Measurements from ENCODE around the gene CAPG.

Gene CAPG

GRCh38 chr2:85438201-85439024, 28.2 kb upstream of the CAPG start:
- peaks cover 9% of the 10 kb centered on the region for H3K4me1 ChIP-seq (ENCODE audit: insufficient read depth, low read length, poor library complexity, severe bottlenecking)
- peak overlapping the region; percentile 62 for H3K4me2 ChIP-seq (ENCODE audit: low read depth, low read length, poor library complexity, severe bottlenecking)
- H3K36me3 ChIP-seq (ENCODE audit: insufficient read depth, low read length) = no peaks in the 10 kb centered on the region
- H3K9me3 ChIP-seq (ENCODE audit: insufficient read depth, low read depth, low read length) = no peaks in the 10 kb centered on the region
- H3F3A ChIP-seq (ENCODE audit: low read depth) = no peaks in the 10 kb centered on the region
- no peaks in the 10 kb centered on the region for H3K27me3 ChIP-seq (ENCODE audit: insufficient read depth, low read length, poor library complexity, severe bottlenecking)
- no peaks in the 10 kb centered on the region for H3K9me2 ChIP-seq (replicated peaks; ENCODE audit: low read depth, low read length)
- no peak overlapping the region for H2AFZ ChIP-seq (ENCODE audit: low read length)
- H3K79me2 ChIP-seq (ENCODE audit: insufficient read depth, low read length) = no peaks in the 10 kb centered on the region
- peak overlapping the region; percentile 79 for H3K9ac ChIP-seq (ENCODE audit: low read depth, low read length, poor library complexity, severe bottlenecking)
- no peak for TF ChIP-seq CTCF (conservative IDR thresholded peaks at IDR 0.05; ENCODE audit: low read length)
- no peak for TF ChIP-seq EZH2phosphoT487 (IDR thresholded peaks at IDR 0.05; ENCODE audit: borderline replicate concordance)
- no peaks in the 10 kb centered on the region for H4K20me1 ChIP-seq (ENCODE audit: insufficient read depth, low read length, poor library complexity, severe bottlenecking)
- H3K4me3 ChIP-seq (ENCODE audit: low read length, poor library complexity, severe bottlenecking) = peak overlapping the region; percentile 65

- Histone ChIP-seq H3K9me2 (replicated peaks; ENCODE audit: low read depth, low read length) (no peaks in the 10 kb centered on the region), H4K20me1 (ENCODE audit: insufficient read depth, low read length, poor library complexity, severe bottlenecking) (no peaks in the 10 kb centered on the region), H3K4me2 (ENCODE audit: low read depth, low read length, poor library complexity, severe bottlenecking) (peak overlapping the region; percentile 62), H3K27me3 (ENCODE audit: insufficient read depth, low read length, poor library complexity, severe bottlenecking) (no peaks in the 10 kb centered on the region), H3F3A (ENCODE audit: low read depth) (no peaks in the 10 kb centered on the region), H3K9ac (ENCODE audit: low read depth, low read length, poor library complexity, severe bottlenecking) (peak overlapping the region; percentile 79), H3K9me3 (ENCODE audit: insufficient read depth, low read depth, low read length) (no peaks in the 10 kb centered on the region), H2AFZ (ENCODE audit: low read length) (no peak overlapping the region), H3K4me1 (ENCODE audit: insufficient read depth, low read length, poor library complexity, severe bottlenecking) (peaks cover 9% of the 10 kb centered on the region), H3K4me3 (ENCODE audit: low read length, poor library complexity, severe bottlenecking) (peak overlapping the region; percentile 65), H3K79me2 (ENCODE audit: insufficient read depth, low read length) (no peaks in the 10 kb centered on the region), H3K36me3 (ENCODE audit: insufficient read depth, low read length) (no peaks in the 10 kb centered on the region)
- no peak for TF ChIP-seq EZH2phosphoT487 (IDR thresholded peaks at IDR 0.05; ENCODE audit: borderline replicate concordance)
- no peak for TF ChIP-seq CTCF (conservative IDR thresholded peaks at IDR 0.05; ENCODE audit: low read length)
Observed at GRCh38 chr2:85437488-85438200, 27.5 kb upstream of the CAPG start.

GRCh38 chr2:85436836-85437487, 26.8 kb upstream of the CAPG start:
- peak overlapping the region; percentile 65 for H3K4me3 ChIP-seq (ENCODE audit: low read length, poor library complexity, severe bottlenecking)
- no peaks in the 10 kb centered on the region for H3K27me3 ChIP-seq (ENCODE audit: insufficient read depth, low read length, poor library complexity, severe bottlenecking)
- no peaks in the 10 kb centered on the region for H3F3A ChIP-seq (ENCODE audit: low read depth)
- no peaks in the 10 kb centered on the region for H3K9me2 ChIP-seq (replicated peaks; ENCODE audit: low read depth, low read length)
- H3K9me3 ChIP-seq (ENCODE audit: insufficient read depth, low read depth, low read length) = no peaks in the 10 kb centered on the region
- H3K4me2 ChIP-seq (ENCODE audit: low read depth, low read length, poor library complexity, severe bottlenecking) = peak overlapping the region; percentile 48
- no peaks in the 10 kb centered on the region for H3K79me2 ChIP-seq (ENCODE audit: insufficient read depth, low read length)
- H3K36me3 ChIP-seq (ENCODE audit: insufficient read depth, low read length) = no peaks in the 10 kb centered on the region
- H3K4me1 ChIP-seq (ENCODE audit: insufficient read depth, low read length, poor library complexity, severe bottlenecking) = peaks cover 9% of the 10 kb centered on the region
- TF ChIP-seq CTCF (conservative IDR thresholded peaks at IDR 0.05; ENCODE audit: low read length) (no peak), EZH2phosphoT487 (IDR thresholded peaks at IDR 0.05; ENCODE audit: borderline replicate concordance) (no peak)
- no peaks in the 10 kb centered on the region for H4K20me1 ChIP-seq (ENCODE audit: insufficient read depth, low read length, poor library complexity, severe bottlenecking)
- H2AFZ ChIP-seq (ENCODE audit: low read length) = no peak overlapping the region
- H3K9ac ChIP-seq (ENCODE audit: low read depth, low read length, poor library complexity, severe bottlenecking) = peak overlapping the region; percentile 79

Data from Loucy (cell line).